GM18526 (cell line): ENCODE results near the gene ZNF526.

Experiments used
- POLR2A ChIP-seq: IDR thresholded peaks from 3 replicates; pipeline ENCODE4 v1.6.1; 2011; ENCODE audit not compliant: insufficient read length; ENCODE audit errors: extremely low read depth

The ZNF526 gene

GRCh38 chr19:42188665-42189064 is 31.4 kb upstream of the ZNF526 start:
- TF ChIP-seq POLR2A, result no peak

DNA sequence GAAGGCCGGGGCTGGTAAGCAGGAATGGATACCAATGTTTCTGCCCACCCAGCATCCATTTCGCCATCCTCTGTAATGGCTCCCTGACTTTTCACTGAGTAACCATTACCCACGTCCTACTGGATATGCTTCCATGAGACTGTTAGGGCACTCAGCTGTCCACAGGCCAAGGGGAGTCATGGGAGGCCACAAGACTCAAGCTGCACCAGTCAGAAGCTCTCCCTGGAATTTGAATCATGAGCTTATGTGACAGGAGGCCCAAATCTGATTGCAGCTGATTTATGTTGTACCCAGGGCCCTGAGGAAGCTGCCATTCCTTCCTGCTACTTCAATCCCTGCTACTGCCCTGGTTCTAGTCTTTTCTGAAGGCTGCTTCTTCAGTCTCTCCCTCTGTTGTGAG is 31.0 kb upstream of the ZNF526 start:
- TF ChIP-seq POLR2A, result no peak

DNA sequence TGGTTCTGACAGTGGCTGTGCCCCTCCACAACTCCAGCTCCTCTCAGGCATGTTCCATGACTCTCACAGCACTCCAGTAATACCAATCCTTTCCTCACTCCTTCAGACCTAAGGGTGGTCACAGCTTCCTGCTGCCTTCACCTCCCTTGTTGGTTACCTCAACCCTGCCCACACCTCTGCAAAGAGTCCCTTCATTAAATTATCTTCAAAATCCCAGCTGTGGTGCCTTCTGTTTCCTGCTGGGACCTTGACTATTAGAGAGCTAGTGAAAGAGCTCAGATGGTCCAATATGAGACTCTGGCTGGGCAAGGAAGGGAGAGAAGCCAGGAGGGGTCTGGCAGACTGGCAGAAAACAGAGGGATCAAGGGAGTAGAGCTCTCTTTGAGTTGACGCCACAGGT is 28.8 kb upstream of the ZNF526 start:
- TF ChIP-seq POLR2A, result no peak

DNA sequence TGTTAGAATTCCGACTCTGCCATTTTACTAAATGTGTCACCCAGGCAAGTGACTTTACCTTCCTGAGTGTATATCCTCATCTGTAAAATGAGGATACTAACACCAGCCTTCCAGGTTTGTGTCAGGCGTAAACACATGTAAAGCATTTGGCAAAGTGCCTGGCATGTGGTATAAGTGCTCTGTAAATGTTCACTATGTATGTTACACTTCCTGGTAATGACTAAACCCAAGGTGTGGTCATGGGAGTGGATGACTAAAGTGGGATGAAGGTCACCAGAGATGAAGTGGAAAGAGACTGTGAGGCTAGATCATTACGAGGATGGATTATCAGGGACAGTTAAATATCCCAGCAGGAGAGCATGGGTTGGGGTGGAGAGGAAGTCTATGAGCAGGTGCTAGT is 28.3 kb upstream of the ZNF526 start:
- TF ChIP-seq POLR2A, result no peak

DNA sequence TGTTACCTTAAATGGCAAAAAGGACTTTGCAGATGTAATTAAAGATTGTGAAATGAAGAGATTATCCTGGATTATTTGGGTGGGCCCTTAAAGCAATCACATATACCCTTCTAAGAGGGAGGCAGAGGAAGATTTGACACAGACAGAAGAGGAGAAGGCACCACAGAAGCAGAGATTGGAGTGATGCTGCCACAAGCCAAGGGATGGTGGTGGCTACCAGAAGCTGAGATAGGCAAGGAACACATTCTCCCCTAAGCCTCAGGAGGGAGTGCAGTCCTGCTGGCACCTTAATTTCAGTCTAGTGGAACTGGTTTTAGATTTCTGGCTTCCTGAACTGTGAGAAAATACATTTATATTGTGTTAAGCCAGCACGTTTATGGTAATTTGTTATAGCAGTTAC is 26.8 kb upstream of the ZNF526 start:
- no peak for TF ChIP-seq POLR2A

GRCh38 chr19:42193706-42194105 is 26.4 kb upstream of the ZNF526 start:
- no peak for TF ChIP-seq POLR2A

- no peak for TF ChIP-seq POLR2A
Observed at GRCh38 chr19:42196011-42197001, 23.8 kb upstream of the ZNF526 start.

DNA sequence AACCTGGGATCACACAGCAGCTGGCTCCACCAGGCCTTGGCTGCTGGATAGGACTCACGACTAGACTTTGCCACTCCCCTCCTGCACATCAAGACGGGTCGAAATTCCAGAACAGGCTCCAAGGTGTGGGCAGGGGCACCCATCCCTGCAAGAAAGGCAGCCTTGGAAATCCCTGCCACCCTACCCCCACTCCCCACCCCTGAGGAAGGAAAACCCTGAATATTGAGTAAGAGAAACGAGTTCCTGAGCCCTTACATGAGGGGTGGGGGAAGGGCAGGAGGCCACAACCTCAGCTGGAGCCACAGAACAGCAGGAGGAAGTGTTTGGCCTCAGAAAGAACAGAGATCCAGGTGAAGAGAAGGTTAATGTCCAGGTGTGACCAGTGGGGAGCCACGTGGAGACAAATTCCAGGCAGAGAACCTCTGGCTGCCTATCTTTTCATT is 22.7 kb upstream of the ZNF526 start:
- TF ChIP-seq POLR2A, result no peak

- TF ChIP-seq POLR2A, result no peak
Observed at GRCh38 chr19:42198676-42199439, 21.3 kb upstream of the ZNF526 start.

DNA sequence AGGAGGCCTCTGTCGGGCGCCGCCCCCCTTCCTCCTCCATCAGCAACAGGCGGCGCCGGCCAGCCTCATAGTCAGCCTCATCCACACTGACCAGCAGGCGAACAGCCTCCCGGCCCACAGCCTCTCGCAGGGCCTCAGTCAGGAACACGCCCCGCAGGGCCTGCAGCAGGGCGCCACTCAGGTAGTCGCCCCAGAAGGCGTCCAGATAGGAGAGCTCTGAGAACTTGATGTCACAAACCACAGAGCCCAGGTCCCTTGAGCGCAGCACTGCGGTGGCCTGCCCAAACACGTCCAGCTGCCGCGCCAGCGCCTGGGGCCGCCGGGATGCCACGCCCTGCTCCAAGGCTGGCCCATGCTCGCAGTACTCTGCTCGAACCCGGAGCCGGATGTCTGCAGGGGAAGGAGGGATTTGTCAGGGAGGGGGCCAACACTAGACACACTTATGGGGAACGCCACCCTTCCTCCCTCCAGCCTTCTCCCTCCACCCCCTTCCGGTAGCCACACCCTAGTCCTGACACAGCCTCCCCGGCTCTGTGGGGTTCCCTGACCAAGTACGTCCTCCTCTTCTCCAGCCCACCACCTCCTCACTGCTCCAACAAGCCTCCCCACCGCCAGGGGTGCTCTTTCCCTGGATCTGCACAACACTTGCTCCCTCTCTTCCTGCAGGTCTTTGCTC is 20.5 kb upstream of the ZNF526 start:
- TF ChIP-seq POLR2A, result peak; percentile 35

DNA sequence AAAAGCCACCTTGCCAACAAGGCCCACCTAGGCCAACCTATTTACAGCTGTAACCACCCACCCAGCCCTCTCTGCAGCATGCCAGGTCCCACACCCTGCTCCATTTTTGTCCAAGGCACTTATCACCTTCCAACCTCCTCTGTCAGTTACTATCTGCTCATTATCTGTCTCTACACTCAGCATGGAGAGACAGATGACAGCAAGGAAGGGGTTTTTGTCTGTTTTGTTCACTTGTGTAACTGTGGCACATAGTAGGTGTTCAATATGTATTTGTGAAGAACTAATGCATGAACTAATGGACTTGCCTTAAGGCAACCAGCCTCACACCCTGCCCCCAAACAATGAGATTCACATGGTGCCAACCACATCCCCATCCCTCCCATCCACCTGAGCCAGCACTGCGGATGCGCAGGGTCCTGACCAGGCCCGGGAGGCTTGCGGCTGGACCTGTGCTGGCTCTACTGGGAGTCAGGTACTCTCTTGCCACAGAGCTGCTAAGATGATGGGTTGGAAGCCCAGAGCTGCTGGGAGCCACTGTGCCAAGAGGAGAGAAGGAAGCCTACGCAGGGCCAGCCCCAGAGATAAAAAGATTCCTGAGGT is 19.9 kb upstream of the ZNF526 start:
- no peak for TF ChIP-seq POLR2A

- TF ChIP-seq POLR2A, result no peak
Observed at GRCh38 chr19:42201489-42202289, 18.4 kb upstream of the ZNF526 start.

- no peak for TF ChIP-seq POLR2A
Observed at GRCh38 chr19:42202290-42202880, 17.7 kb upstream of the ZNF526 start.

GRCh38 chr19:42203700-42204099 is 16.4 kb upstream of the ZNF526 start:
- TF ChIP-seq POLR2A, result no peak
